Mammary epithelial cell (primary cell): ENCODE results near the gene CES1.

Experiments
- EZH2 ChIP-seq: IDR thresholded peaks from 2 replicates; pipeline ENCODE4 v1.6.1; 2012; ENCODE audit warnings: low read length, inconsistent platforms, borderline replicate concordance
- TF ChIP-seq, protein P1 (sequence below), 2 donors: IDR thresholded peaks in 1 of 2; conservative IDR thresholded peaks in 1 of 2; 2 replicates each; pipeline ENCODE4 v1.5.1; 2011 to 2012; ENCODE audit warnings: inconsistent platforms in 2 of 2, low read length in 2 of 2, mild to moderate bottlenecking in 2 of 2, control low read depth in 1 of 2, low read depth in 1 of 2; ENCODE audit not compliant: insufficient read depth in 1 of 2; ENCODE audit errors: extremely low read depth in 1 of 2

DNA sequence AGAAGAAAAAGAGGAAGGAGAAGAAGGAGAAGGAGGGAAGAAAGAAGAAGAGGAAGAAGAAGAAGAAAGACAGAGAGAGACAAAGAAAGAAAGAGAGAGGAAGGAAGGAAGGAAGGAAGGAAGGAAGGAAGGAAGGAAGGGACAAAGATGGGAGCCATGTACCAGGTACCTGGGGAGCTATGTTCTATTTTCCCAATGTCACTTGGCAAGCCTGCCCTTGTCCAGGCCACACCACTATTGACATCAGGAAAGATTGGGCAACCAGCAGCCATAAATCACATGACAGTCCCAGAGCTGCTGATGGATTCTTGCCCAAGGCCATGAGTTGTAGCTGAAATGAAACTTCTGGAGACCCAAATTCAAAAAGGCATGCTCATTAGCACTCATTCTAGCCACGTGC lies 2.7 kb upstream of the CES1 start:
- TF ChIP-seq, protein P1, sequence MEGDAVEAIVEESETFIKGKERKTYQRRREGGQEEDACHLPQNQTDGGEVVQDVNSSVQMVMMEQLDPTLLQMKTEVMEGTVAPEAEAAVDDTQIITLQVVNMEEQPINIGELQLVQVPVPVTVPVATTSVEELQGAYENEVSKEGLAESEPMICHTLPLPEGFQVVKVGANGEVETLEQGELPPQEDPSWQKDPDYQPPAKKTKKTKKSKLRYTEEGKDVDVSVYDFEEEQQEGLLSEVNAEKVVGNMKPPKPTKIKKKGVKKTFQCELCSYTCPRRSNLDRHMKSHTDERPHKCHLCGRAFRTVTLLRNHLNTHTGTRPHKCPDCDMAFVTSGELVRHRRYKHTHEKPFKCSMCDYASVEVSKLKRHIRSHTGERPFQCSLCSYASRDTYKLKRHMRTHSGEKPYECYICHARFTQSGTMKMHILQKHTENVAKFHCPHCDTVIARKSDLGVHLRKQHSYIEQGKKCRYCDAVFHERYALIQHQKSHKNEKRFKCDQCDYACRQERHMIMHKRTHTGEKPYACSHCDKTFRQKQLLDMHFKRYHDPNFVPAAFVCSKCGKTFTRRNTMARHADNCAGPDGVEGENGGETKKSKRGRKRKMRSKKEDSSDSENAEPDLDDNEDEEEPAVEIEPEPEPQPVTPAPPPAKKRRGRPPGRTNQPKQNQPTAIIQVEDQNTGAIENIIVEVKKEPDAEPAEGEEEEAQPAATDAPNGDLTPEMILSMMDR (conservative IDR thresholded peaks at IDR 0.05 in 1 of 2, IDR thresholded peaks at IDR 0.05 in 1 of 2; ENCODE audit: extremely low read depth in 1 of 2, insufficient read depth in 1 of 2, low read depth in 1 of 2, low read length in 2 of 2): no peak
- TF ChIP-seq EZH2: no peak
